Measurements from ENCODE around the gene USP37.
"Not testable (repeated sequence)": the region's sequence is repeated elsewhere in the genome, so short reads cannot be mapped to it uniquely, and the experiment has no call there.

The USP37 gene

GRCh38 chr2:218547511-218547910, 20.6 kb downstream of the USP37 start:
- DNase-seq, result no peak

GRCh38 chr2:218546012-218546411, 22.1 kb downstream of the USP37 start:
- no peak for DNase-seq

DNA sequence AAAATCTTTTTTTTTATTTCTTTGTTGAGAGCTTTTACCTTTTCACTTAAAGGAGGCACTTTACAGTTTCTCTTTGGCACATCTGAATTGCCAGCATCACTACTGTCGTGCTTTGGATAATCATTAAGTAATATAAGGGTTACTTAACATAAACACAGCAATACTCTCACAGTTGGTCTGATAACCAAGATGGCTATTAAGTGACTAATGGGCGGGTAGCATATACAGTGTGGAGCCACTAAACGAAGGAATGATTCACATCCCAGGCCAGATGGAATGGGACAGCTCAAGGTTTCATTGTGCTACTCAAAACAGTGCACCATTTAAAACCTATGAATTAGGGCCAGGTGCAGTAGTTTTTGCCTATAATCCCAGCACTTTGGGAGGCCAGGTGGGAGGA, 28.1 kb downstream of the USP37 start:
- no peak for DNase-seq

DNA sequence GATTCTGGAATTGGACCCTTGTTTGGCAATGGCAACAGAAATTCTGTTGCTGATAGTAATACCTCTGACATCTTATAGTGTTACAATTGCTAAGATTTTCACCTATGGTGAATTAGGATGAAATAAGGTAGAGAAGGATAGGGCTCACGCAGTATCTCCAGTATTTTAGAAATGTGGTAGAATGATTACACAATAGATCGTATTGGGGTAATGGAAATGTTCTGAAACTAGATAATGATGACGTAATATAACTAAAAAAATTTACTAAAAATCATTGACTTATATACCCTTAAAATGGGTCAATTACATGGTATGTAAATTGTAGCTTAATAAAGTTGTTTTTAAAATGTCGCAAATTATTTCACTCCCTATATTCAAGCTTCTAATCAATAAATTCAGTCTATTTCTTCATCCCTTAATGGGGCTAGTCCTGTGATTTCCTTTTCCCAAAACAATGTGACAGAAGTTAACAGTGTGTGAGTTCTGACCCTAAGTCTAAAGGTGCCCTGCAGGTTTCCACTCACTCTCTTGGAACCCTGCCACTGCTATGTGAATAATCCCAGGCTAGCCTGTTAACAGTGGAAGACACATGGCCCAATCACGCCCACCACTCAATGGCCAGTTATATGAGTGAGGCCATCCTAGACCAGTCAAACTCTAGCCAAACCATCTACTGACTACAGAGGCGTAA, 31.2 kb downstream of the USP37 start:
- DNase-seq, result no peak

- DNase-seq, result no peak
Measured at GRCh38 chr2:218529990-218530389, 38.2 kb downstream of the USP37 start.

GRCh38 chr2:218528409-218528808, 39.7 kb downstream of the USP37 start:
- DNase-seq, result not testable (repeated sequence)

DNA sequence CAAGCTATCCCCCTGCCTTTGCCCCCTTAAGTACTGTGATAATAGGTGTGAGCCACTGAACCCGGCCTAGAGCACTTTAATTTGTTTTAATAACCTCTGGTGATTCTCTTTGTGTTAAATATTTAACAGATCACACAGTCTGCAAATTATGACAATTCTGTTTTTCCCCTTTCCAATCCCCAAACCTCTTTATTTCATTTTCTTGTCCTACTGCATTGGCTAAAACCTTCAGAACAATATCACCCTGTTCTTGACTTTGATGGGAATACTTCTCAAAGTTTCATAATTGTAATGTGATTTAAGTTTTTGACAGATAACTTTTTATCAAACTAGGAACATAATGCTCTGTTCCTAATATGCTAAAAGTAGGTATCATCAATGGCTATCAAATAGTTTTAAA, 44.5 kb downstream of the USP37 start:
- DNase-seq, result no peak

DNA sequence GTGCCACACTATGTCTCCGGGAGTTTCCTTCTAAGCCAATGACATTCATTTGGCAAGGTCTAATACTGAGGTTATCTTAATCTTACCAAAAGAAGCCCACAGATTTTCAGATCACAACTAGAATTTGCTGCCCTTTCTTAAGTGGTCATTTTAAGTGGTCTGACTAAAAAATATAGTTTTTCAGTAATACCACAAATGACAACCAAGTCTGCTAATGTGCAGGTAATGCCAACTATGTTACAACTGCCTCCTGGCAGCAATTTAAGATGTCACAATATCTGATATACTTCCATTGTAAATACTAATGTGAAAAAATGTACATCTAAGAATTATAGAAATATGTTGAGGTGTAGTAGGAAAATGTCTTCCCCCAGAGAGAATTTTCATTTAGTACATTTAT, 49.3 kb downstream of the USP37 start:
- DNase-seq, result no peak

GRCh38 chr2:218517434-218518206, 50.5 kb downstream of the USP37 start:
- DNase-seq, result no peak

GRCh38 chr2:218516614-218517013, 51.5 kb downstream of the USP37 start:
- DNase-seq, result no peak

- no peak for DNase-seq
Measured at GRCh38 chr2:218513676-218514075, 54.5 kb downstream of the USP37 start.

GRCh38 chr2:218508299-218508698, 59.9 kb downstream of the USP37 start:
- no peak for DNase-seq

- DNase-seq, result no peak
Measured at GRCh38 chr2:218505754-218506371, 62.3 kb downstream of the USP37 start.

- no peak for DNase-seq
Measured at GRCh38 chr2:218501665-218502064, 66.5 kb downstream of the USP37 start.

GRCh38 chr2:218500501-218501060, 67.6 kb downstream of the USP37 start:
- no peak for DNase-seq

DNA sequence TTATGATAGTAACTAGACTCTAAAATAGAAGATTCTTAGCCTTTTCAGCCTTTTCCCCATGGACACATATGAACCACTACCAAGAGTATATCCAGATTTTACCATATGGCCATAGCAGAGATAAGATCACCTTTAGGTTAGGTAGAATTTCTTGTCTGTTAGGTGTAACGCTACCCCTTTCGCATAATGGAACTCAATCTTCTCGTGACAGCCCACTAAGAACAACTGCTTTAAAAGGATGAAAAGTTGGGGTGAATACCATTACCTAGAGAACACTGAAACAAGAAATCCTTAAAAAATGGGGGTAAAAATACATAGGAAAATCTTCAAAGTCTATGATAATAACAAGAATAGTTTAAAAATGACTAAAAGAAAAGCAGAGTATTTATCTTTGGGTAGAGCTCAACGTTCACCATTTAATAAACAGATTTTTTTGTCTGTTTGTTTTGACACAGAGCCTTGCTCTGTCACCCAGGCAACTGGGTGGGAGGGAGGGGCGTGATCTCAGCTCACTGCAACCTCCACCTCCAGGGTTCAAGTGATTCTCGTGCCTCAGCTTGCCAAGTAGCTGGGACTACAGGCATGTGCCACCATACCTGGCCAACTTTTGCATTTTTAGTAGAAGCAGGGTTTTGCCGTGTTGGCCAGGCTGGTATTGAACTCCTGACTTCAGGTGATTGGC, 82.0 kb downstream of the USP37 start:
- no peak for DNase-seq

- DNase-seq, result no peak
Measured at GRCh38 chr2:218482651-218483050, 85.5 kb downstream of the USP37 start.

- DNase-seq, result no peak
Measured at GRCh38 chr2:218479595-218479994, 88.6 kb downstream of the USP37 start.

- no peak for DNase-seq
Measured at GRCh38 chr2:218478544-218478943, 89.6 kb downstream of the USP37 start.

DNA sequence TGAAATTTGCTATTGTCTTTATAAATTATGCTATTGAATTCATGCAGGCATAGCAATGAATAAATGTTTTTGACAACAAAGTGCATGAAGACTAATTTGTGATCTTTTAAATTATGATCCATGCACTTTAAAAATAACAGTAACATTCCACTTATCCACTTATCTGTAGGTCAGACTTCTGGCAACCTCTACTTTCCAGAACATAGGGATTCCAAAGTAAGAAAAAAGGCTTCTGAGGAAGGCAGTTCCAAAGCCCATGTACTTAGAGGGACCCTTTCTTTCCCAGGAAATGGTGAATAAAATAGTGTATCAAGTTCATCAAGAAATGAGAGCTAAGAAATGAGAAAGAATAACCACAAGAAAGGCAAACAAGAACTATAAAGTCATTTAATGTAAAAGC, 90.9 kb downstream of the USP37 start:
- DNase-seq, result no peak

DNA sequence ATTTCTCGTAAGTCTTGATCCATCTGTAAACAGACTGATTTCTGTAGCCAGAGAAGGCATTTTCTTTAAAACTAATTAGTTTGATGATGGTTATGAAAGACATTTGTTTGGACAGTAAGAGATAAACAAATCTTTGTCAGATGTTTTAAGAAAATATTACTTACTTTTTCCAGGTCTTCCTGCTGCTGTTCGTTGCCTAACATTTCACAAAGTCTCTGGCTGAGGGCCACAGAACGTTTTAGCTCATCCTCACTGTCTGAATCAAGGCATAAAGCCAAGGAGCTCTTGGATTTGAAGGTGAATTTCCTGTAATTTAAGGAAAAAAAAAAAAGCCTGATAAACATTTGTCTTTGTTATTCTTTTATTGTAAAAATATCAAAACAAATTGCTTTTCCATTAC, 91.5 kb downstream of the USP37 start:
- no peak for DNase-seq

GRCh38 chr2:218474527-218474926, 93.6 kb downstream of the USP37 start:
- DNase-seq, result no peak

DNA sequence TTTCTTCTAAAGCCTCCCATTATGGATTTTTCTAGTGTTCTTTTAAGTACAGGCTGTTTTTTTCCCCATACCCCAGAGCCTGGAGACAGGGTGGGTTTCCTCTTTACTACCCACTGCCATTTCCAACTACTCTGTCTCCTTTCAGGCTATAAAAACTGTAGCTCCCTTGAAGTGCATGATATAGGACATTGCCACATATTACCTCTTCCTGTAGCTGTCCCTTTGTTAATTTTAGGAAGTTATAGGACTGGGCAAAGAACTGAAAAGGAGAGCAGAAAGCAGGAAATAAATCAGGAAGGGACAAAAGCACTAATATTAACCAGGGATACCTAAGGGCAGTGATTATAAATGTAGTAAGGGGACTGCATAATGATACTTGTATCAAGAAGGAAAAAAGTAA, 95.2 kb downstream of the USP37 start:
- no peak for DNase-seq
